T-helper 2 cell treated with Interferon-gamma antibody and Interleukin-4, amounts not matched to agents 5 μg/mL and 100 μg/mL, for 36 hours (primary cell): ENCODE data around the gene PLEKHJ1.
"Not testable (repeated sequence)": the region's sequence is repeated elsewhere in the genome, so short reads cannot be mapped to it uniquely, and the experiment has no call there.

Source experiments
- DNase-seq: peaks from one replicate; pipeline ENCODE4 v3.0.0; 2021; ENCODE audit warnings: low spot score
- H3K27ac Mint-ChIP-seq: one replicate; pipeline ENCODE4 v1.8.0; 2021; ENCODE audit warnings: mild to moderate bottlenecking, mixed read lengths
- H3K27me3 Mint-ChIP-seq: one replicate; pipeline ENCODE4 v1.8.0; 2021; ENCODE audit warnings: low read depth, mixed read lengths
- H3K36me3 Mint-ChIP-seq: one replicate; pipeline ENCODE4 v1.8.0; 2021; ENCODE audit warnings: low read depth, mixed read lengths
- H3K4me1 Mint-ChIP-seq: one replicate; pipeline ENCODE4 v1.8.0; 2021; ENCODE audit warnings: low read depth, mixed read lengths
- H3K4me3 Mint-ChIP-seq: one replicate; pipeline ENCODE4 v1.8.0; 2022; ENCODE audit warnings: mild to moderate bottlenecking, moderate library complexity, mixed read lengths
- H3K9me3 Mint-ChIP-seq: one replicate; pipeline ENCODE4 v1.8.0; 2021; ENCODE audit warnings: mixed read lengths

PLEKHJ1 gene

GRCh38 chr19:2201473-2202148, 34.5 kb downstream of the PLEKHJ1 start:
- Mint-ChIP-seq H3K4me1 (no peaks in the 10 kb centered on the region), H3K27me3 (no peaks in the 10 kb centered on the region), H3K9me3 (no peaks in the 10 kb centered on the region), H3K27ac (no peak overlapping the region), H3K4me3 (no peak overlapping the region), H3K36me3 (peaks cover 12% of the 10 kb centered on the region)
- no peak for DNase-seq

- H3K27me3 Mint-ChIP-seq, H3K4me3 Mint-ChIP-seq, H3K4me1 Mint-ChIP-seq, H3K27ac Mint-ChIP-seq, H3K9me3 Mint-ChIP-seq, DNase-seq: not testable (repeated sequence)
- H3K36me3 Mint-ChIP-seq = peaks cover 12% of the 10 kb centered on the region
Measured at GRCh38 chr19:2200624-2201294, 35.4 kb downstream of the PLEKHJ1 start.

- no peak for DNase-seq
- Mint-ChIP-seq H3K9me3 (no peaks in the 10 kb centered on the region), H3K27me3 (no peaks in the 10 kb centered on the region), H3K36me3 (peaks cover 7% of the 10 kb centered on the region), H3K4me1 (no peaks in the 10 kb centered on the region), H3K27ac (no peak overlapping the region), H3K4me3 (no peak overlapping the region)
Measured at GRCh38 chr19:2199861-2200623, 36.1 kb downstream of the PLEKHJ1 start.

GRCh38 chr19:2199215-2199614, 36.9 kb downstream of the PLEKHJ1 start:
- H3K27me3 Mint-ChIP-seq = no peaks in the 10 kb centered on the region
- DNase-seq = no peak
- H3K36me3 Mint-ChIP-seq = peaks cover 7% of the 10 kb centered on the region
- H3K4me1 Mint-ChIP-seq = no peaks in the 10 kb centered on the region
- no peak overlapping the region for H3K4me3 Mint-ChIP-seq
- H3K9me3 Mint-ChIP-seq = no peaks in the 10 kb centered on the region
- H3K27ac Mint-ChIP-seq = no peak overlapping the region

GRCh38 chr19:2198317-2198716, 37.8 kb downstream of the PLEKHJ1 start:
- H3K27me3 Mint-ChIP-seq = no peaks in the 10 kb centered on the region
- peaks cover 10% of the 10 kb centered on the region for H3K36me3 Mint-ChIP-seq
- no peak for DNase-seq
- H3K4me1 Mint-ChIP-seq = no peaks in the 10 kb centered on the region
- no peak overlapping the region for H3K4me3 Mint-ChIP-seq
- H3K9me3 Mint-ChIP-seq = no peaks in the 10 kb centered on the region
- no peak overlapping the region for H3K27ac Mint-ChIP-seq

GRCh38 chr19:2197270-2197669, 38.9 kb downstream of the PLEKHJ1 start:
- Mint-ChIP-seq H3K27ac (no peak overlapping the region), H3K4me3 (no peak overlapping the region), H3K36me3 (peaks cover 15% of the 10 kb centered on the region), H3K4me1 (no peaks in the 10 kb centered on the region), H3K9me3 (no peaks in the 10 kb centered on the region), H3K27me3 (no peaks in the 10 kb centered on the region)
- DNase-seq = no peak

GRCh38 chr19:2195914-2196313, 40.2 kb downstream of the PLEKHJ1 start:
- no peak for DNase-seq
- Mint-ChIP-seq H3K27ac (no peak overlapping the region), H3K9me3 (no peaks in the 10 kb centered on the region), H3K4me1 (no peaks in the 10 kb centered on the region), H3K4me3 (no peak overlapping the region), H3K36me3 (peaks cover 20% of the 10 kb centered on the region), H3K27me3 (no peaks in the 10 kb centered on the region)

GRCh38 chr19:2195361-2195760, 40.8 kb downstream of the PLEKHJ1 start:
- no peak for DNase-seq
- Mint-ChIP-seq H3K4me1 (no peaks in the 10 kb centered on the region), H3K9me3 (no peaks in the 10 kb centered on the region), H3K27me3 (no peaks in the 10 kb centered on the region), H3K4me3 (no peak overlapping the region), H3K27ac (no peak overlapping the region), H3K36me3 (peaks cover 24% of the 10 kb centered on the region)

GRCh38 chr19:2194513-2195078, 41.5 kb downstream of the PLEKHJ1 start:
- no peak for DNase-seq
- no peaks in the 10 kb centered on the region for H3K4me1 Mint-ChIP-seq
- no peaks in the 10 kb centered on the region for H3K9me3 Mint-ChIP-seq
- H3K36me3 Mint-ChIP-seq = peaks cover 25% of the 10 kb centered on the region
- H3K4me3 Mint-ChIP-seq = no peak overlapping the region
- H3K27ac Mint-ChIP-seq = no peak overlapping the region
- H3K27me3 Mint-ChIP-seq = no peaks in the 10 kb centered on the region

- Mint-ChIP-seq H3K27me3 (no peaks in the 10 kb centered on the region), H3K27ac (no peak overlapping the region), H3K4me1 (no peaks in the 10 kb centered on the region), H3K36me3 (peaks cover 23% of the 10 kb centered on the region), H3K4me3 (no peak overlapping the region), H3K9me3 (no peaks in the 10 kb centered on the region)
- no peak for DNase-seq
Measured at GRCh38 chr19:2193807-2194206, 42.3 kb downstream of the PLEKHJ1 start.

GRCh38 chr19:2192862-2193261, 43.3 kb downstream of the PLEKHJ1 start:
- no peaks in the 10 kb centered on the region for H3K9me3 Mint-ChIP-seq
- H3K36me3 Mint-ChIP-seq = peaks cover 23% of the 10 kb centered on the region
- no peaks in the 10 kb centered on the region for H3K4me1 Mint-ChIP-seq
- no peak for DNase-seq
- H3K4me3 Mint-ChIP-seq = no peak overlapping the region
- no peak overlapping the region for H3K27ac Mint-ChIP-seq
- no peaks in the 10 kb centered on the region for H3K27me3 Mint-ChIP-seq

- no peaks in the 10 kb centered on the region for H3K4me1 Mint-ChIP-seq
- H3K36me3 Mint-ChIP-seq = peaks cover 23% of the 10 kb centered on the region
- H3K27me3 Mint-ChIP-seq = no peaks in the 10 kb centered on the region
- H3K9me3 Mint-ChIP-seq = no peaks in the 10 kb centered on the region
- DNase-seq = no peak
- H3K4me3 Mint-ChIP-seq = no peak overlapping the region
- H3K27ac Mint-ChIP-seq = no peak overlapping the region
Measured at GRCh38 chr19:2191456-2192310, 44.4 kb downstream of the PLEKHJ1 start.

GRCh38 chr19:2190848-2191455, 45.2 kb downstream of the PLEKHJ1 start:
- no peaks in the 10 kb centered on the region for H3K27me3 Mint-ChIP-seq
- no peaks in the 10 kb centered on the region for H3K4me1 Mint-ChIP-seq
- H3K27ac Mint-ChIP-seq = no peak overlapping the region
- DNase-seq = no peak
- no peak overlapping the region for H3K4me3 Mint-ChIP-seq
- no peaks in the 10 kb centered on the region for H3K9me3 Mint-ChIP-seq
- peaks cover 23% of the 10 kb centered on the region for H3K36me3 Mint-ChIP-seq
